CD4-positive, alpha-beta T cell treated with Interleukin-15 for 4 hours (primary cell): Measurements from ENCODE around the gene LRGUK.

Experiments used
- DNase-seq: peaks from one replicate; pipeline ENCODE4 v3.0.0-alpha.2; 2020; ENCODE audit warnings: low spot score

LRGUK gene

DNA sequence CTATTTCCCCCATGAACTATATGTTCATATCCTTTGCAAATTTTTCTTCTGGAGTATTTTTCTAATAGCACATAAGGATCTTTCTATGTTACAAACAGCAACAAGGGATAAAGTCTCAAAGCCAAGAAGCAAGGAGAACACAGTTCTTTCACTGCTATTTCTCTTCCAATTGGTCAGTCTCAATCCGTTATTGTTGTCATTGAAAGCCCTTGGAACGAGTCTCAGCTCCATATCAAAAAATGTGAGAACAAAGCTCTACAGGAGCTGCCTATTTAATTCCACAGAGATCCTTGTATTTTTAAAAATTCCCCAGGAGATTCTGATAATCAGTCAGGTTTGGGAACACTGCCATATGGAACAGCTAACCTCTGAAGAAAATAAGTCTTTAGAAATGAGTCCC lies 173.8 kb downstream of the LRGUK start:
- no peak for DNase-seq

GRCh38 chr7:134301592-134301991 lies 174.5 kb downstream of the LRGUK start:
- DNase-seq: no peak

GRCh38 chr7:134302120-134302519 lies 175.0 kb downstream of the LRGUK start:
- no peak for DNase-seq

DNA sequence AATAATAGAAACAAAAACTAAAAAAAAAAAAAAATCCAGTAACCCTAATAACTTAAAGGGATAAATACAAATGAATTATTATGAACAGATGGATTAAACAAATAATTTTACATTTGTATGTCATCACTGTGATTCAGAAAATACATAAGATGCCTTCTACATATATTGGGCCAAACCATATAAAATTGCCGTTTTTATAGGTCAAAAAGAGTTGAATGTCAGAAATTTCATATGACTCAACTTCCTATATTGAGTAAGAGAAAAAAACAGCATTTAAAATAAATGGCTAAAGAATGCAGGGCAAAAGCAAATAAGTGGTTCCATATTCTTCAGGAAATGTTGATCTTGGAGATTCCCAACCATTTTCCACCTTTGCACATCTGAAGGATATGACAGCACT lies 180.2 kb downstream of the LRGUK start:
- DNase-seq: no peak

DNA sequence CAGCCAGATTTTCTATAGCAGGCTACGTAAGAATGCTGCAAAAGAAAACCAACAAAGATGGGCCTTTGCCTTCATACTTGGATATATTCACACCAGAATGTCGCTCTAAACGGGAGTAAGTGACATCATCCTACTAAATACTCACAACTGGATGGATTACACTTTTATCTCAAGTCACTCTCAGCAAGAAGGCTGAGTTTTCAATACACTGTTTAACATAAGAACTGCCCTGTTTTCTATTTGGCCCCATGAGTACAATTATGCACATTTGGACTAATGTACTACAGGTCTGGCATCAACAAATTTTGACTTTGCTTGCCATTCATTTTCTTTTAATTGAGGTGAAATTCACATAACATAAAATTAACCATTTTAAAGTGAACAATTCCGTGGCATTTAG lies 181.4 kb downstream of the LRGUK start:
- DNase-seq: no peak

- no peak for DNase-seq
Observed at GRCh38 chr7:134311807-134312206, 184.7 kb downstream of the LRGUK start.

DNA sequence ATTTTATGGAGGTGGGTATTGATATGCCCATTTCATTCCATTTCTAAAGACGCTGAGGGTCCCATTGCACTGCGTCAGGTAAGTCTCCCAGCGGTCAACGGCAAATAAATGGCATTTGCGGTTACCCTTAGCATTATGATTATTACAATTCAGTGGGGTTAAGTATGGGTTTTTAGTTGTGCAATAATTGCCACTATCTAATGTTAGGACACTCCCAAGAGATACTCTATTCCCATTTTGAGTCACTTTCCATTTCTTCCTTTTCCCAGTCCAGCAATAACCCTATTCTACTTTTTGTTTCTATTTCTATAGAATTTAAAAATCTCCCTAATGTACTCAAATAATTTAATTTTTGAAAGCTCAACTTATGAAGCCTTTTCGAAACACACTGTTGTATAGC lies 185.6 kb downstream of the LRGUK start:
- no peak for DNase-seq

GRCh38 chr7:134313543-134313942 lies 186.4 kb downstream of the LRGUK start:
- no peak for DNase-seq
